ENCODE measurements around the gene OR9K2. TPM values are rescaled to one million over a fixed set of nuclear protein-coding genes. Genes with fewer than 3 reads are reported as not detected.

OR9K2 gene
- total and polyA plus RNA-seq, 10 of the 15 experiments (the other 5 are each of a cell fraction or from before 2014, with no cell fraction given) = not detected

DNA sequence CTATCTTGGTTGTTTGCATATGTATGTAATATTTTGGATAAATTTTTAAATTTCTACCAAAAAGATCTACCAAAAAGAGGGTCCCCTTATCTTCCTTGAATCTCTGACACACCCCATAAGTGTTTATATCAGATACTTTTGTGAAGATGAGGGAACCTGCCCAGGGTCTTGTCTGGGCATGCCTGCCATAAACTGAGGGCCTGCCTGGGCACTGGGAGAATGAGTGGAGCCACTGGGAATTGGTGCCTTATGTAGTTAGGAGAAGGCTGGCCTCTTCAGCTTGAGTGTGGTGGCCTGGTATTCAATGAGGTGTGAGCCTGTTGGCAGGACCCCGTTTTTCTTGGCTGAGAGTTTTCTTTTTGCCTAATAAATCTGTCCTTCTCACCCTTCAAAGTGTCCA is 46.5 kb downstream of the OR9K2 start:
- Histone ChIP-seq H3K9ac (ENCODE audit: control insufficient read depth, insufficient read depth, low read length) (no peak overlapping the region), H3K4me2 (ENCODE audit: control insufficient read depth, insufficient read depth) (no peak overlapping the region), H3K27me3 (replicated peaks in 1 of 2; ENCODE audit: control insufficient read depth in 2 of 2, insufficient read depth in 2 of 2, low read length in 1 of 2) (no peaks in the 10 kb centered on the region), H3K4me3 (no peak overlapping the region), H3K79me2 (ENCODE audit: control insufficient read depth, insufficient read depth, low read length) (no peaks in the 10 kb centered on the region), H3K27ac (ENCODE audit: control insufficient read depth, insufficient read depth) (no peak overlapping the region), H3K9me3 (replicated peaks; ENCODE audit: control insufficient read depth, insufficient read depth, low read length) (no peaks in the 10 kb centered on the region; the same call in 2 of the 3 replicates), H2AFZ (ENCODE audit: control insufficient read depth, low read depth, low read length) (no peak overlapping the region), H3K36me3 (ENCODE audit: control insufficient read depth in 2 of 2, insufficient read depth in 2 of 2, low read length in 1 of 2) (no peaks in the 10 kb centered on the region), H4K20me1 (ENCODE audit: control insufficient read depth, insufficient read depth) (no peaks in the 10 kb centered on the region), H3K4me1 (ENCODE audit: control insufficient read depth, insufficient read depth, low read length) (no peaks in the 10 kb centered on the region)
- TF ChIP-seq SIN3A (IDR thresholded peaks at IDR 0.05; ENCODE audit: low read depth, low read length) (no peak), USF1 (IDR thresholded peaks at IDR 0.05; ENCODE audit: borderline replicate concordance, extremely low read length, insufficient read depth, low read depth, low read length) (no peak), SREBF1 (IDR thresholded peaks at IDR 0.05; ENCODE audit: low read length) (no peak), ZNF207 (IDR thresholded peaks at IDR 0.05; ENCODE audit: borderline replicate concordance) (no peak), CBFB (IDR thresholded peaks at IDR 0.05; ENCODE audit: low read depth) (no peak), JUNB (IDR thresholded peaks at IDR 0.05) (no peak), TAF1 (IDR thresholded peaks at IDR 0.05; ENCODE audit: borderline replicate concordance, low read depth, low read length) (no peak), IRF4 (IDR thresholded peaks at IDR 0.05; ENCODE audit: low read depth, low read length) (no peak), POLR2A (IDR thresholded peaks at IDR 0.05; ENCODE audit: low read depth, low read length) (no peak), STAT1 (conservative IDR thresholded peaks at IDR 0.05) (no peak), CREM (IDR thresholded peaks at IDR 0.05; ENCODE audit: low read depth) (no peak), ESRRA (IDR thresholded peaks at IDR 0.05; ENCODE audit: low read length) (no peak)
- TF ChIP-seq, protein P1, sequence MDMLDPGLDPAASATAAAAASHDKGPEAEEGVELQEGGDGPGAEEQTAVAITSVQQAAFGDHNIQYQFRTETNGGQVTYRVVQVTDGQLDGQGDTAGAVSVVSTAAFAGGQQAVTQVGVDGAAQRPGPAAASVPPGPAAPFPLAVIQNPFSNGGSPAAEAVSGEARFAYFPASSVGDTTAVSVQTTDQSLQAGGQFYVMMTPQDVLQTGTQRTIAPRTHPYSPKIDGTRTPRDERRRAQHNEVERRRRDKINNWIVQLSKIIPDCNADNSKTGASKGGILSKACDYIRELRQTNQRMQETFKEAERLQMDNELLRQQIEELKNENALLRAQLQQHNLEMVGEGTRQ (IDR thresholded peaks at IDR 0.05; ENCODE audit: borderline replicate concordance, low read depth, low read length) = no peak
- TF ChIP-seq, protein P2, sequence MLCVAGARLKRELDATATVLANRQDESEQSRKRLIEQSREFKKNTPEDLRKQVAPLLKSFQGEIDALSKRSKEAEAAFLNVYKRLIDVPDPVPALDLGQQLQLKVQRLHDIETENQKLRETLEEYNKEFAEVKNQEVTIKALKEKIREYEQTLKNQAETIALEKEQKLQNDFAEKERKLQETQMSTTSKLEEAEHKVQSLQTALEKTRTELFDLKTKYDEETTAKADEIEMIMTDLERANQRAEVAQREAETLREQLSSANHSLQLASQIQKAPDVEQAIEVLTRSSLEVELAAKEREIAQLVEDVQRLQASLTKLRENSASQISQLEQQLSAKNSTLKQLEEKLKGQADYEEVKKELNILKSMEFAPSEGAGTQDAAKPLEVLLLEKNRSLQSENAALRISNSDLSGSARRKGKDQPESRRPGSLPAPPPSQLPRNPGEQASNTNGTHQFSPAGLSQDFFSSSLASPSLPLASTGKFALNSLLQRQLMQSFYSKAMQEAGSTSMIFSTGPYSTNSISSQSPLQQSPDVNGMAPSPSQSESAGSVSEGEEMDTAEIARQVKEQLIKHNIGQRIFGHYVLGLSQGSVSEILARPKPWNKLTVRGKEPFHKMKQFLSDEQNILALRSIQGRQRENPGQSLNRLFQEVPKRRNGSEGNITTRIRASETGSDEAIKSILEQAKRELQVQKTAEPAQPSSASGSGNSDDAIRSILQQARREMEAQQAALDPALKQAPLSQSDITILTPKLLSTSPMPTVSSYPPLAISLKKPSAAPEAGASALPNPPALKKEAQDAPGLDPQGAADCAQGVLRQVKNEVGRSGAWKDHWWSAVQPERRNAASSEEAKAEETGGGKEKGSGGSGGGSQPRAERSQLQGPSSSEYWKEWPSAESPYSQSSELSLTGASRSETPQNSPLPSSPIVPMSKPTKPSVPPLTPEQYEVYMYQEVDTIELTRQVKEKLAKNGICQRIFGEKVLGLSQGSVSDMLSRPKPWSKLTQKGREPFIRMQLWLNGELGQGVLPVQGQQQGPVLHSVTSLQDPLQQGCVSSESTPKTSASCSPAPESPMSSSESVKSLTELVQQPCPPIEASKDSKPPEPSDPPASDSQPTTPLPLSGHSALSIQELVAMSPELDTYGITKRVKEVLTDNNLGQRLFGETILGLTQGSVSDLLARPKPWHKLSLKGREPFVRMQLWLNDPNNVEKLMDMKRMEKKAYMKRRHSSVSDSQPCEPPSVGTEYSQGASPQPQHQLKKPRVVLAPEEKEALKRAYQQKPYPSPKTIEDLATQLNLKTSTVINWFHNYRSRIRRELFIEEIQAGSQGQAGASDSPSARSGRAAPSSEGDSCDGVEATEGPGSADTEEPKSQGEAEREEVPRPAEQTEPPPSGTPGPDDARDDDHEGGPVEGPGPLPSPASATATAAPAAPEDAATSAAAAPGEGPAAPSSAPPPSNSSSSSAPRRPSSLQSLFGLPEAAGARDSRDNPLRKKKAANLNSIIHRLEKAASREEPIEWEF (IDR thresholded peaks at IDR 0.05; ENCODE audit: insufficient replicate concordance, low read depth, low read length) = no peak
- ChIA-PET RAD21 (ENCODE audit: unreplicated experiment) (no interaction called here), CTCF (no interaction called here), SMC1A (ENCODE audit: uncharacterized antibody, unreplicated experiment) (no interaction called here), POLR2A (no interaction called here)
- BruUV-seq (replicated peaks) = no TSS peak
- WGBS (ENCODE audit: insufficient coverage, insufficient replicate concordance, low lambda C conversion rate, missing lambda C conversion rate) = 0% methylated on average over 1 of the region's 1 CpG
- in situ Hi-C loops (cut with MboI) (no loop called here), intact Hi-C loops (cut with micrococcal nuclease; ENCODE audit: unreplicated experiment) (no loop called here)
- no peak for FAIRE-seq
- DNase-seq (ENCODE audit: low read depth, low spot score) = no peak
- no peak for ATAC-seq

All from GM12878 (cell line).